ES-I3 (cell line): ENCODE results near the gene SND1.

ENCODE experiments used
- H3K36me3 ChIP-seq: 2 replicates; pipeline ENCODE4 v1.6.1; 2013; ENCODE audit warnings: mild to moderate bottlenecking, low read length, control low read depth, moderate library complexity; ENCODE audit not compliant: insufficient read depth
- H3K4me1 ChIP-seq: 2 replicates; pipeline ENCODE4 v1.6.1; 2013; ENCODE audit warnings: mild to moderate bottlenecking, control low read depth, low read length; ENCODE audit not compliant: insufficient read depth
- H3K9ac ChIP-seq: 2 replicates; pipeline ENCODE4 v1.6.1; 2013; ENCODE audit warnings: low read depth, mild to moderate bottlenecking, low read length, moderate library complexity
- H3K9me3 ChIP-seq: 2 replicates; pipeline ENCODE4 v1.6.1; 2013; ENCODE audit warnings: mild to moderate bottlenecking, low read length, moderate library complexity; ENCODE audit not compliant: control insufficient read depth, insufficient read depth

The SND1 gene

DNA sequence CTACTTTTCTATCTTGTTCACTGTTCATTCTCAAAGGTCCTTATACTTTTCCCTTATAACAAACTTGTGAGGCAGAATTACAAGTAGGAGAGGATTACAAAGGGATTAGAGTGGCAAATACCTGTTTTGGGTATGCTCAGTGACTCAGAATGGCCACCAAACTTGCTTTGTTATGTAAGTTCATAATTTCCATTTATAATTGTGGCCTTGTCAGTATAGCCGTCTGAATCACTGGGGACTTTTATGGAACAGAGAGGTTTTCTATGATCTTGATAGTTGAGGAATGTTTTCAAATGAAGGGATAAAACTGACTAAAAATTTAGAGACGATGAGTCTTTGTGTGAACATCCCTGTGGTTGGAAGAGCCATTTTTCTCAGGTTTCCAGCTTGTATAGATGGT is 116.2 kb downstream of the SND1 start:
- Histone ChIP-seq H3K4me1 (peaks cover 9% of the 10 kb centered on the region), H3K36me3 (peaks cover 3% of the 10 kb centered on the region; the same call in 1 of the 2 replicates), H3K9me3 (no peaks in the 10 kb centered on the region), H3K9ac (no peak overlapping the region)

DNA sequence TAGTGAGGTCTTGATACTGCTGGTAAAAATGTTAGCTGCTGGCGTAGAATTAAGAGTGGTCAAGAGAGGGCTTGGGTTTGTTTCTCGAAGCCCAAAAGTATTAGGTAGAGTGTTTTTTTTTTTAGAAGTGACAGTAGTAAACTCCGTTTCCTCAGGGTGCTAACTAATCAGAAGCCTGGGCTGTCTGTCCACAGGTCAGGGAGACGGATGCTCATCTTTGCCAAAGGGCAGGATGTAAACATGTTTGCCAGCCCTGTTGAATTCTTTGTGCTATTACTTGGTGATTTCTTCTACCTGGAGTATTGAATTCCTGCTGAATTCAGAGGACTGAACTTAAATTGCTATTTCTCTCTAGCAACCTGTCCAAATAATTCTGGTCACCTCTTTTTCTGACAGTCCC is 117.1 kb downstream of the SND1 start:
- Histone ChIP-seq H3K36me3 (peaks cover 3% of the 10 kb centered on the region; the same call in 1 of the 2 replicates), H3K4me1 (peaks cover 9% of the 10 kb centered on the region), H3K9ac (no peak overlapping the region), H3K9me3 (no peaks in the 10 kb centered on the region)

DNA sequence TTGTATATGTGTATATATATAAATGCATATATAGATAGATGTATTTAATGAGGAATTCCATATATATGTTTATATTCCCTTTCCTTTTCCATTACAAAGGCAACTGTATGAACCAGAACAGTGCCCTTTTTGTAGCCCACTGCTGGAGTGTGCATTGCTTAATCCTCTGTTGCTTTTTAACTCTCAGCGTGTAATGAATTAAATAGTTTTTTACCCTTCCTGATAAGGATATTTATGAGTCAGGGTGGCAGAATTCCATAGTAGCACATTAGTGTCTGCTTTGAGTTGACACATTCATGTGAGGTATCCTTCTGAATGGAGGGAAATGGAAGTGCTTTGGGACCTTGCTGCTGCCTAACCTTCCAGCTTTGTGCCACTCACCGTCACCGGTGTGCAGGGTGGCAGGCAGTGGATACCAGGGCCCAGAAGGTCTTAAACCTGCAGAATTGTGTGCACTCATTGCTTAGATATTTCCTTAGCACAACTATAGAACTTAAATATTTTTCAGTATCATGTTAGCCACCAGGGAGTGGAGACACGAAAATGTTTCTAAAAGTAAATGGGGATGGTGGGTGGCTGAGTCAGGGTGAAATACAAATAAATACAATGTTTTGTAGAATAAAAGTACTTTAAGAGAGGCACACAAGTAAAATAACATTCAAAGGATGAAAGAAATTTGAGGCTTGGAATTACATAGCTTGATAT is 117.9 kb downstream of the SND1 start:
- peaks cover 3% of the 10 kb centered on the region; the same call in 1 of the 2 replicates for H3K36me3 ChIP-seq
- no peak overlapping the region for H3K9ac ChIP-seq
- no peaks in the 10 kb centered on the region for H3K9me3 ChIP-seq
- peaks cover 9% of the 10 kb centered on the region for H3K4me1 ChIP-seq

DNA sequence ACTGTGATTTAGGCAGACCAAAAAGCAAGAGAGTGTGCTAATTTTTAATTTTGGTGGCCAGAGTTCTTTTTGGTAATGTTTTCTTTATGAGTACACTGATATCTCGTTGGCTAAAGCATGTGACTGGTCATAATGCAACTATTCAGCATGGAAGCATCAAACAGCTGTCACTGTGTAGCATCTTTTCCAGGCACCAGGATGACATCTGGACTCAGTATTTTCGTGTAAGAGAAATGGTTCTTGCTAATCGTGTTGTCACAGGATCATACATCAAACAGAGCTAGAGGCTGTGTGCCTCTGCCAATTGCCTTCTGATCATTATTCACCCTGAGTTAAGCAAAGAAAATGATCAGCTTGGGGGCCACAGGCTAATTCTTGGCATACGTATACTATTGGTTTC is 118.9 kb downstream of the SND1 start:
- H3K36me3 ChIP-seq, result peaks cover 2% of the 10 kb centered on the region; the same call in 1 of the 2 replicates

GRCh38 chr7:127771707-127772106 is 119.7 kb downstream of the SND1 start:
- Histone ChIP-seq H3K9me3 (no peaks in the 10 kb centered on the region), H3K36me3 (no peaks in the 10 kb centered on the region; the same call in 1 of the 2 replicates), H3K9ac (no peak overlapping the region), H3K4me1 (peaks cover 9% of the 10 kb centered on the region)

More for the DNA sequence above, 118.9 kb downstream of the SND1 start:
- Histone ChIP-seq H3K9ac (no peak overlapping the region), H3K9me3 (no peaks in the 10 kb centered on the region), H3K4me1 (peaks cover 9% of the 10 kb centered on the region)

GRCh38 chr7:127776776-127777386 is 124.9 kb downstream of the SND1 start:
- Histone ChIP-seq H3K36me3 (no peaks in the 10 kb centered on the region), H3K4me1 (no peaks in the 10 kb centered on the region), H3K9ac (no peak overlapping the region), H3K9me3 (no peaks in the 10 kb centered on the region)

- H3K9ac ChIP-seq, result no peak overlapping the region
- H3K4me1 ChIP-seq, result peaks cover 12% of the 10 kb centered on the region
- H3K9me3 ChIP-seq, result no peaks in the 10 kb centered on the region
- no peaks in the 10 kb centered on the region for H3K36me3 ChIP-seq
These were observed 128.5 kb downstream of the SND1 start for GRCh38 chr7:127780489-127780888.

DNA sequence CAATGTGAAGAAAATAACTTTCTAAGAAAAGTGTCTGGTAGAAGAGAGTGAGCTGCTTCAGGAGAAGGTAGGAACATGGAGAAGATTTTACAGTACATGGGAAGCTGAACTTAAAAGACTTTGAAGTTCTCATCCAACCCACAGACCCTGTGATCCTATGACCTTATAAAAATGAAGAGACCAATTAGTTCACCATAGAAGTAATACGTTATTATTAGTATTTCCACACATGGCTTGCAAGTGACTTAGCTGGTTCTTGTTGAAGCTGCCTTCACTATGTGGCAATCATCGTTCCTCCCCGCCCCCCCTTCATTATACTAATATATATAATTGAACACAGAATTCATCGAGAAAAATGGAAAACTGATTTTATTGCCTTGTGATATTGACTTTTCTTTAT is 129.1 kb downstream of the SND1 start:
- Histone ChIP-seq H3K9me3 (no peaks in the 10 kb centered on the region), H3K36me3 (no peaks in the 10 kb centered on the region), H3K4me1 (peaks cover 12% of the 10 kb centered on the region), H3K9ac (no peak overlapping the region)

DNA sequence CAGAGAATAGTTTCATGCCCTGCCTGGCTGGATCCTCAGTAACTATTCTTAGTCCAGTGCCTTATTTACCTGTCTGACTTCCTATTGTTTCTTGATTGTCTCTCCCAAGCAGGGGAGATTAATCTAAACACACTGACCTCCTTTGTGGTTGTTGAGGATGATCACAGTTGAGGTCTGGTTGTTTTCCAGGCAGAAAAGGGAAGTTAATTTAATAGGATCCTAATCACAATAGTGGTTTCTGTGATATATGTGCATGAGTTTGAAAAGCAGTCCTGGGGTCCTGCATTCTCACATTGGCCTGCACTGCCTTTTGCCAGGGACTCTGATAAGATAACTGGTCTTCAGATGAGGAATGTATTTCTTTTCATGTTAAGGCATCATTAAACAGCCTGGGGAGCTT is 130.1 kb downstream of the SND1 start:
- H3K9ac ChIP-seq, result no peak overlapping the region
- H3K36me3 ChIP-seq, result no peaks in the 10 kb centered on the region
- no peaks in the 10 kb centered on the region for H3K9me3 ChIP-seq
- H3K4me1 ChIP-seq, result peaks cover 12% of the 10 kb centered on the region

GRCh38 chr7:127782654-127783559 is 130.9 kb downstream of the SND1 start:
- Histone ChIP-seq H3K9me3 (no peaks in the 10 kb centered on the region), H3K9ac (no peak overlapping the region), H3K4me1 (peaks cover 15% of the 10 kb centered on the region), H3K36me3 (no peaks in the 10 kb centered on the region)

DNA sequence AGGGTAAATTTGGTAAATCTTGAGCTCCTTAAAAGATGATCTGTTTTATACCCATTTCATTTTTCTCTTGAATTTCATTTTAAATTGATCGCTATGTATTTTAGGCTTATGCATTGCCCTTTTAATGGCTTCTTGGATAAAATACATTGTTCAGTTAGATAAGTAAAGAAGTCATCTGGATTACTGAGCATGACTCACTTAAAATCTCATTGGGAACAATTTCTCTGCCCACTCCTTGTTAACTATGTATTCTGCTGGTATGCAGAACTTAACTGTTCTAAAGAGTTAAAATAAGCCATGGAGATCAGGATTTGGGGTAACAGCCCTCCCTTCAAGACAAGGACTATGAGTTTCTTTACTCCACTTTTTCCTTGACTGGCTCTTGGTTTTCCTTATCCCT is 134.2 kb downstream of the SND1 start:
- no peak overlapping the region for H3K9ac ChIP-seq
- H3K36me3 ChIP-seq, result no peaks in the 10 kb centered on the region
- no peaks in the 10 kb centered on the region for H3K9me3 ChIP-seq
- peaks cover 15% of the 10 kb centered on the region for H3K4me1 ChIP-seq

DNA sequence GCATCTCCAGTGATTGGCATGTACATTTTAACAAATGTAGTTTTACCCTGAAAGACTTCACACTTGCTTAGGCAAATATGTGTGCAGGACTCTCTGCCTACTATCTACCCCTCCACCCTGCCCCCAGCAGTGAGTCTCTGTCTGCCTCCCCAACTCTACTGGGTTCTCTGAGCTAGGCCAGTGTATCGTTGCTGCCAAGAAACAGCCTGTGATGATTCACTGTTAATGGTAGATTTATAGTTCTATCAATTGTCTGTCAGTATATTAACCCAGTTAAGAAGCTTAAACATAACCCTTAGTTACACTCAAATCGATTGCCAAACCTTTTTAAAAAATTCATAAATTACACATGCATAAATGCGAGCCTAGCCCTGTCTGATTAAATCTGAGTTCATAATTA is 137.0 kb downstream of the SND1 start:
- H3K9me3 ChIP-seq, result no peaks in the 10 kb centered on the region
- no peak overlapping the region for H3K9ac ChIP-seq
- H3K4me1 ChIP-seq, result peaks cover 3% of the 10 kb centered on the region; the same call in 1 of the 2 replicates
- no peaks in the 10 kb centered on the region for H3K36me3 ChIP-seq

DNA sequence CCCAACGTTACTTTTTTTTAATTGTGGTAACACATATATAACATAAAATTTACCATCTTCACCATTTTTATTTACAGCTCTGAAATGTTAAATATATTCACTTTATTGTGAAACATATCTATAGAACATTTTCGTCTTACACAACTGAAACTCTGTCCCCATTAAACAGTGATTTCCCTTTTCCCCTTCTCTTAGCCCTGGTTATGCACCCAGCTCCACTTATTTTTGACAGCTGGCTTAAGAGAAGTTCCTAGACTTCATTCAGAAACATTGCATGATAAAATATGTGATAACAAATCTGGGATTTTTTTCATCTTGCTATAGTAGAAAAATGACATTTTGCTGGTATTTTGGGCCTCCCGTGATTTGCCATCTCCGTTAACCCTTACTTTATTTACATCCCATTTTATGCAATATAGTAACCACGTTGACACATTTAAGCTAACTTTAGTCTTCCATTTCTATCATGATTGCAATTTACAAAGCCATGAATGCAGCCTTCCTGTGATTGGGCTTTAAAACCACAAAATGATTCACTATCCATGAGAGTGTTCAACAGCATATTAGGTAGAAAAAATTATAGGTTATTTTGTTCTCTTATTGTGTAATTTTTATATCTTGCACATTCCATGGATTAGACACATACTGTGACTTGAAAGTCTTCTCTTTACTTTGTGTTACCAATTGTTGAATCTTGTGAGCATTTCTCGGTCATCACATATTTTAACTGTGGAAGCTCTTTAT is 139.6 kb downstream of the SND1 start:
- H3K9me3 ChIP-seq, result no peaks in the 10 kb centered on the region
- peaks cover 3% of the 10 kb centered on the region; the same call in 1 of the 2 replicates for H3K4me1 ChIP-seq
- no peak overlapping the region for H3K9ac ChIP-seq
- H3K36me3 ChIP-seq, result no peaks in the 10 kb centered on the region
